HFF-Myc (cell line): Measurements from ENCODE around the gene TRIO.

Source experiments
- DNase-seq: peaks from one replicate; pipeline ENCODE4 v3.0.0-alpha.2; 2011; ENCODE audit warnings: low read depth; ENCODE audit errors: extremely low read depth
- H3K4me3 ChIP-seq: replicated peaks from 2 replicates; pipeline ENCODE4 v1.5.1; 2011; ENCODE audit warnings: low read depth, mild to moderate bottlenecking, control low read depth, low read length
- TF ChIP-seq, protein P1 (sequence below): IDR thresholded peaks from 2 replicates; pipeline ENCODE4 v1.5.1; 2012; ENCODE audit warnings: mild to moderate bottlenecking, low read depth, low read length, control low read depth; ENCODE audit errors: missing control alignments

TRIO gene

DNA sequence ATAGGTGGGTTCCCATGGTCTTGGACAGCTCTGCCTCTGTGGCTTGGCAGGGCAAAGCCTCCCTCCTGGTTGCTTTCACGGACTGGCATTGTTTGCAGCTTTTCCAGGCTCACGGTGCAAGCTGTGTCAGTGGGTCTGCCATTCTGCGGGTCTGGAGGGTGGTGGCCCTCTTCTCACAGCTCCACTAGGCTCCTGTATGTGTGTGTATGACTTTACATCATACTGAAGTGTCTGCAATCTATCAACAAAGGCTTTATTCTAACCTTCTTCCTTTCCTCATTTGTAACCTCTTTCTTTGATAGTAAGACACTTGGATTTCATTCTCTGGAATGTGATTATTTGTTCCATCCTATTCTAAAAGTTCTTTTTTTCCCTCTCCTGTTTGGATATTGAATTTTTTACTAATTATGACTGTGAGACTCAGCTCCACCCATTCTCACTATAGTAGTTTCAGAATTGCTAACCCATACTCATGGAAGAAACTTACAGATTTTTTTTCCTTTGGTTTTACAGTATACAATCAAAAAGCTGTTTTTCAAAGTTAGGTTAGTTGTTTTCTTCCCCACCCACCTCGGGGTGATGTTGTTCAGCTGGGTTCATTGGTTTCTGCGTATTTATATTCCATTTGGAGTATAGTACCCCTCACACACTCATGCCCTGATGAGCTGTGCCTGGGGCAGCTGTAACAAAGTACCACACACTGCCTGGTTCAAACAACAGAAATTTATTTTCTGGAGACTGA is 293.8 kb downstream of the TRIO start:
- TF ChIP-seq, protein P1, sequence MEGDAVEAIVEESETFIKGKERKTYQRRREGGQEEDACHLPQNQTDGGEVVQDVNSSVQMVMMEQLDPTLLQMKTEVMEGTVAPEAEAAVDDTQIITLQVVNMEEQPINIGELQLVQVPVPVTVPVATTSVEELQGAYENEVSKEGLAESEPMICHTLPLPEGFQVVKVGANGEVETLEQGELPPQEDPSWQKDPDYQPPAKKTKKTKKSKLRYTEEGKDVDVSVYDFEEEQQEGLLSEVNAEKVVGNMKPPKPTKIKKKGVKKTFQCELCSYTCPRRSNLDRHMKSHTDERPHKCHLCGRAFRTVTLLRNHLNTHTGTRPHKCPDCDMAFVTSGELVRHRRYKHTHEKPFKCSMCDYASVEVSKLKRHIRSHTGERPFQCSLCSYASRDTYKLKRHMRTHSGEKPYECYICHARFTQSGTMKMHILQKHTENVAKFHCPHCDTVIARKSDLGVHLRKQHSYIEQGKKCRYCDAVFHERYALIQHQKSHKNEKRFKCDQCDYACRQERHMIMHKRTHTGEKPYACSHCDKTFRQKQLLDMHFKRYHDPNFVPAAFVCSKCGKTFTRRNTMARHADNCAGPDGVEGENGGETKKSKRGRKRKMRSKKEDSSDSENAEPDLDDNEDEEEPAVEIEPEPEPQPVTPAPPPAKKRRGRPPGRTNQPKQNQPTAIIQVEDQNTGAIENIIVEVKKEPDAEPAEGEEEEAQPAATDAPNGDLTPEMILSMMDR, result no peak
- DNase-seq, result no peak
- no peak overlapping the region for H3K4me3 ChIP-seq

DNA sequence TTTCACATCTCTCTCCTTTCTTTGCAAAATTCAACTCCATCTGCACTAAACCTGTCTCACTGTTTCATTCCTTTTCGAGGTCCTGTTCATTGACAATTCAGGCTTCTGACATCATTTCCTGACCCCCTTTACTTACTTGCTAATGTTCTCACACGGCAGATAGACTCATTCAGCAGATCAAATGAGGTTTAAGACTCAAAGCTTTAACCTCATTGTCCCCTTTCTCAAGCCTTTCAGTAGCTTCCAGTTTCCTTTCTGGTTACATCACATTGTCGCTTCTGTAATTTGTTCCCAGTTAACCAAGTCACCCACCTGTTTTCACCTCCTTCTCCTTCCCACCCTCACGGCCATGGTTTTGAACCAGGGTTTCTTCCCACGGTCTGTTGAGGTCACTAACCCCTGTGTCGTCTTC is 295.1 kb downstream of the TRIO start:
- DNase-seq, result no peak
- H3K4me3 ChIP-seq, result no peak overlapping the region
- TF ChIP-seq, protein P1, result no peak

DNA sequence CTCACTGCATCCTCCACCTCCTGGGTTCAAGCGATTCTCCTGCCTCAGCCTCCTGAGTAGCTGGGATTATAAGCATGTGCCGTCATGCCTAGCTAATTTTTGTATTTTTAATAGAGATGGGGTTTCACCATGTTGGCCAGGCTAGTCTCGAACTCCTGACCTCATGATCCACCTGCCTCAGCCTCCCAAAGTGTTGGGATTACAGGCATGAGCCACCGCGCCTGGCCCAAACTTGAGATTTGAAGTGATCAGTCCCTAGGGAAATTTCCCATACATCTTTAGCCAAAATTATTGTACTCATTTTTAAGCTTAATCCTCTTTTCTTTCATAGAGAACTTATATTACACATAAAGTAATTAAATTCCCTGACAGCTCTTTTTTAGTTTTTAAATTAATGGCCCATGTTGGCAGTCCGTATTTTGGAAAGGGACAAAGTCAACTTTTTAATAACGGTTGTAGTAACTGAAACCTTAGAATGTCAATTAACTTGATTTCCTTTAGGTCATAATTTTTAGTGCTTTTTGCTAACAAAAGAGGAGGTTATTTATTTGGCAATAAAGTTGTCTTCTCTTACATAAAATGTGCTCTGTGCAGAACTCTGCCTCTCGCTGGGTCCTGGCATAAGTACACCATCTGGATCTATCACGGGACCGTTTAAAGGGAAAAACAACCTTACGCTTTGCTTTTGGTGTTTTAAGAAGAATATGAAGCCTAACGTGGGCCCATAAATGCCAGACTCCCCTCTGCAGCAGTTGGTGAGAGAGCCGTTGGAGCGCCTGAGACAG is 296.1 kb downstream of the TRIO start:
- TF ChIP-seq, protein P1, result no peak
- no peak for DNase-seq
- H3K4me3 ChIP-seq, result peak overlapping the region; percentile 85; the same call in 1 of the 2 replicates

DNA sequence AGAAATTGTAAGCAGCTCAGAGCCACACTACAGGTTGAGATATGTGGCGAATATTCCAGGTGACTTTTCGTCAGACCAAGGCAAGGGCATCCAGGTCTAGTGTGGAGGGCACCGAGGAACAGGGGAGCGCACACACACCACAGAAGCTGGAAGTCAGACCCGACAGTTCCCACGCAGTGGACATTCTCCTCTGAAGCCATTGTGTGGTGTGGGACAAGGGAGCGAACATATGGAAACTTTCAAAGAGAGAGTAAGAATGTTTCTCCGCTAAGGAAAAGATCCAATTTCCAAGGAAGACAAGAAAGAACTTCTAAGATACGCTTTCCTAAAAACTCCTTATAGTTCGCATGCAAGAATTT is 297.1 kb downstream of the TRIO start:
- TF ChIP-seq, protein P1, result no peak
- H3K4me3 ChIP-seq, result peak overlapping the region; percentile 85
- DNase-seq, result no peak

DNA sequence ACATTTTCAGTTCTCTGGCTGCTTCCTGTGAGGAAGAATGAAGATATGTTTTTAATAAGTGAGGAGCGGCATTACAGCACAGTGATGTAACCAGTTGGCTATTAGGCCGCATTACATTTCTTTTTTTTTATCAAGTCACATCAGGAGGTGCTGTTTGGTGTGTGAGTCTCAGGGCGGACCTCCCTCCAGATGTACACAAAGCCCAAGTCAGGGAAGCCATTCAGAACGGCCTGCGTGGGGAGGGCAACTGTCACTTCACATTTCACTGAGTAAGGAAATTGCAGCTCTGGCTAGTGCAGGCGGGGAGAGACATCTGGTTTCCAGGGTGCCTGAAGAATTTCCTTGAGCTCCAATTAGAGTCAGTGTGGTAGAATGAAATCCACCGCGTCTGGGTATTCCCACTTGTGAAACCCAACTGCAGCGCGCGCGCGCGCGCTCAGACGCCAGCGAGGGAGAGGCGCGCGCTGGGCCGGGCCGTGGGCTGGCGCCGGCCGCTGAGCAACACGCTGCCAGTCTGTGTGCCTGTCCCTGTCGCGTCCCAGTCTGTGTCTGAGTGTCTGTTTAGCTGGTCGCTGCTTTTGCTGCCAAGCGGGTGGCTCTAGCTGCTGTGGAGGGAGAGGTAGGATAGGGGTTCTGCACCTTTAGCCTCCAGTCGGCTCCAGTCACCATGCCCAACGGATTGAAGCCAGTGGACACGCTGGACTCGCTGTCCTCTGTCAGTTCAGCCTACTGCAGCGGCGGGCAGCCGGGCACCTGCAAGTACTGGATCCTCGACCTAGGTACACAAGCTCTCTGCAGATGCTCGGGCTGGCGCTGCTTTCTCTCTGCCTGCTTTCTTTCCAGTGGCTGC is 297.7 kb downstream of the TRIO start:
- TF ChIP-seq, protein P1, result no peak
- peak; percentile 99 for DNase-seq

DNA sequence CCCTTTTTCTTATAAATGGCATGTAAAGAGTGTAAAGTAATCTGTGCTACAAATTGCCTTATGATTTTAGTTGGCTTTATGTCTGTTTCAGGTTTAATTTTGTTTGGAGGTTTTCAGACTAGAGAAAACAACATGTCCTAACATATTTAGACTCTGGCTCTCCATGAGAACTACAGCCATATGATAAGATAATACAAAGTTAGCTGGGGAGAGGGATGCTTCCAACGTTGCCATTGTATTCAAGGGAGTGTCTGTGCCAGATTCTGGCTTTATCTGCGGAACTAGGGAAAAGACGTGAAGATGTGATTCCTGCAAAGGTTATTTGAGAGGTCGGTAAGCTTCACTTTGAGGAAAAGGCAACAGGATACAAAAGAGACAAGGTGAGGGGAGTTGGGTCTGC is 298.5 kb downstream of the TRIO start:
- DNase-seq, result no peak
- TF ChIP-seq, protein P1, result no peak
- peak overlapping the region; percentile 85 for H3K4me3 ChIP-seq

More for the DNA sequence above, 297.7 kb downstream of the TRIO start:
- H3K4me3 ChIP-seq, result peak overlapping the region; percentile 85
